WTC11 (cell line): ENCODE measurements around the gene BGN. TPM values are rescaled to one million over a fixed set of nuclear protein-coding genes. Genes with fewer than 3 reads are reported as not detected.

Experiments
- ATAC-seq: fragments of 200-7000 bp; cut with Tn5 transposase; 2 replicates; pipeline ENCODE4 v1.10.0; 2021; ENCODE audit warnings: mild to moderate bottlenecking, moderate library complexity
- CTCF ChIA-PET: fragments of 300-600 bp; sonication (Branson Sonifier 250); formaldehyde crosslinking; loops from one replicate; lab custom pipeline; 2021; ENCODE audit warnings: antibody characterized with exemption; lab: Charles Lee
- POLR2A ChIA-PET: fragments of 350-600 bp; sonication (Branson Sonifier 250); formaldehyde crosslinking; loops from one replicate; lab custom pipeline; 2021; ENCODE audit warnings: antibody characterized with exemption; lab: Charles Lee
- DNase-seq: peaks from one replicate; pipeline ENCODE4 v3.0.0; 2021; ENCODE audit warnings: low spot score
- H3K27ac Mint-ChIP-seq: 2 replicates; pipeline ENCODE4 v1.8.0; 2021; ENCODE audit warnings: mixed read lengths
- H3K27me3 Mint-ChIP-seq: 2 replicates; pipeline ENCODE4 v1.8.0; 2021; ENCODE audit warnings: low read depth, mild to moderate bottlenecking, moderate library complexity, mixed read lengths
- H3K36me3 Mint-ChIP-seq: 2 replicates; pipeline ENCODE4 v1.8.0; 2021; ENCODE audit warnings: mixed read lengths
- H3K4me1 Mint-ChIP-seq: 2 replicates; pipeline ENCODE4 v1.8.0; 2022; ENCODE audit warnings: mixed read lengths
- H3K4me3 Mint-ChIP-seq: 2 replicates; pipeline ENCODE4 v1.8.0; 2021; ENCODE audit warnings: mild to moderate bottlenecking, moderate library complexity, mixed read lengths
- H3K9me3 Mint-ChIP-seq: 2 replicates; pipeline ENCODE4 v1.8.0; 2021; ENCODE audit warnings: mixed read lengths
- AR ChIP-seq: fragments of 250-450 bp; sonication (Bioruptor Pico); IDR thresholded peaks from 2 replicates; pipeline ENCODE4 v1.9.0; 2021; ENCODE audit warnings: mild to moderate bottlenecking
- ATF6 ChIP-seq: sonication (generic); formaldehyde crosslinking; IDR thresholded peaks from 2 replicates; pipeline ENCODE4 v1.8.1; 2023; ENCODE audit warnings: mild to moderate bottlenecking, missing genetic modification reagents
- CDX4 ChIP-seq: fragments of 250-450 bp; sonication (Bioruptor Pico); IDR thresholded peaks from 2 replicates; pipeline ENCODE4 v1.9.0; 2021; ENCODE audit warnings: moderate library complexity, mild to moderate bottlenecking, inconsistent platforms, borderline replicate concordance
- EMX1 ChIP-seq: fragments of 250-450 bp; sonication (Bioruptor Pico); IDR thresholded peaks from 2 replicates; pipeline ENCODE4 v1.8.0; 2021; ENCODE audit warnings: mild to moderate bottlenecking
- GABPB1 ChIP-seq: sonication (generic); formaldehyde crosslinking; IDR thresholded peaks from 2 replicates; pipeline ENCODE4 v1.8.1; 2023; ENCODE audit warnings: mild to moderate bottlenecking, missing genetic modification reagents
- GRHL2 ChIP-seq: fragments of 250-450 bp; sonication (Bioruptor Pico); IDR thresholded peaks from 2 replicates; pipeline ENCODE4 v1.8.0; 2022; ENCODE audit warnings: mild to moderate bottlenecking, moderate library complexity; ENCODE audit not compliant: insufficient replicate concordance, severe bottlenecking
- HMGA2 ChIP-seq: fragments of 250-450 bp; sonication (Bioruptor Pico); IDR thresholded peaks from 2 replicates; pipeline ENCODE4 v1.4.0; 2021; ENCODE audit warnings: mild to moderate bottlenecking, moderate library complexity
- JAZF1 ChIP-seq: fragments of 250-450 bp; sonication (Bioruptor Pico); IDR thresholded peaks from 2 replicates; pipeline ENCODE4 v1.9.0; 2021; ENCODE audit warnings: moderate library complexity, mild to moderate bottlenecking, inconsistent platforms
- JUN ChIP-seq: sonication (generic); formaldehyde crosslinking; IDR thresholded peaks from 2 replicates; pipeline ENCODE4 v1.8.0; 2023; ENCODE audit warnings: mild to moderate bottlenecking, missing genetic modification reagents
- MXD4 ChIP-seq: fragments of 250-450 bp; sonication (Bioruptor Pico); IDR thresholded peaks from 2 replicates; pipeline ENCODE4 v1.8.0; 2021; ENCODE audit warnings: mild to moderate bottlenecking, moderate library complexity, borderline replicate concordance
- NFYB ChIP-seq: sonication (generic); formaldehyde crosslinking; conservative IDR thresholded peaks from 2 replicates; pipeline ENCODE4 v1.8.0; 2022; ENCODE audit warnings: low read depth, missing genetic modification reagents
- NR2C2 ChIP-seq: sonication (generic); formaldehyde crosslinking; IDR thresholded peaks from 2 replicates; pipeline ENCODE4 v1.8.0; 2022; ENCODE audit warnings: mild to moderate bottlenecking, missing genetic modification reagents
- PREB ChIP-seq: sonication (generic); formaldehyde crosslinking; IDR thresholded peaks from 2 replicates; pipeline ENCODE4 v1.8.1; 2022; ENCODE audit warnings: mild to moderate bottlenecking, missing genetic modification reagents, moderate library complexity, borderline replicate concordance
- TEAD1 ChIP-seq: sonication (generic); formaldehyde crosslinking; IDR thresholded peaks from 2 replicates; pipeline ENCODE4 v1.8.0; 2022; ENCODE audit warnings: mild to moderate bottlenecking, missing genetic modification reagents
- TEAD4 ChIP-seq: sonication (generic); formaldehyde crosslinking; IDR thresholded peaks from 2 replicates; pipeline ENCODE4 v1.8.0; 2022; ENCODE audit warnings: mild to moderate bottlenecking, missing genetic modification reagents
- USF1 ChIP-seq: sonication (generic); formaldehyde crosslinking; IDR thresholded peaks from 2 replicates; pipeline ENCODE4 v1.8.0; 2022; ENCODE audit warnings: mild to moderate bottlenecking, missing genetic modification reagents
- ZNF232 ChIP-seq: sonication (generic); formaldehyde crosslinking; IDR thresholded peaks from 2 replicates; pipeline ENCODE4 v1.8.0; 2022; ENCODE audit warnings: mild to moderate bottlenecking, missing genetic modification reagents
- ZNF671 ChIP-seq: fragments of 250-450 bp; sonication (Bioruptor Pico); IDR thresholded peaks from 2 replicates; pipeline ENCODE4 v1.8.0; 2021; ENCODE audit warnings: mild to moderate bottlenecking
- total RNA-seq: library from RNA; stranded (reverse); gene quantifications from 3 replicates; pipeline ENCODE4 v1.2.3, GENCODE V29; 2021
- TF ChIP-seq, protein P1 (sequence below): sonication (generic); formaldehyde crosslinking; IDR thresholded peaks from 2 replicates; pipeline ENCODE4 v1.8.1; 2022; ENCODE audit warnings: low read depth, mild to moderate bottlenecking, moderate library complexity, missing genetic modification reagents, borderline replicate concordance
- TF ChIP-seq, protein P2 (sequence below): fragments of 250-450 bp; sonication (Bioruptor Pico); IDR thresholded peaks from 2 replicates; pipeline ENCODE4 v1.8.0; 2021; ENCODE audit warnings: mild to moderate bottlenecking

Gene BGN
- total RNA-seq, 1 experiment from 2014 or later = 1.8 TPM

DNA sequence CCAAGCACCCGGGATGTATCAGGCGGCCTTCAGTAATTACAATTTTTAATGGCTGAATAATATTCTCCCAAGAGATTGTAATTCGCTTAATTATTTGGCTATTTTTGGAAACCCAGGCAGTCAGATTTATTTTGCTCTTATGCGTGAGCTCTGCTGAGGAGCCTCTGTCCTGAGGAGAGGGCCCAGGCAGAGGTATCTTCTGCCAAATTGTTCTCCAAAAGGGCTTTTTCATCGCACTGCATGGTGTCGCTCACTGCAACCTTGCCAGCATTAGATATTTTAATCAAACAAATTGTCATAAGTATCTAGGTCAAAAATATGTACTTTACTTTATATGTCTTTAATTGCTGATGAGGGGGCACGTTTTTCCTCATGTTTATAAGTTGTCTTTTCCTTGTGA is 28.5 kb downstream of the BGN start (continued):
- TF ChIP-seq GABPB1 (CRISPR knock-in tag) (no peak), TEAD4 (CRISPR knock-in tag) (no peak), AR (CRISPR knock-in tag) (no peak), JAZF1 (CRISPR knock-in tag) (no peak), PREB (CRISPR knock-in tag) (no peak), TEAD1 (CRISPR knock-in tag) (no peak), ZNF671 (no peak), NFYB (CRISPR knock-in tag) (no peak)
- TF ChIP-seq, protein P1, sequence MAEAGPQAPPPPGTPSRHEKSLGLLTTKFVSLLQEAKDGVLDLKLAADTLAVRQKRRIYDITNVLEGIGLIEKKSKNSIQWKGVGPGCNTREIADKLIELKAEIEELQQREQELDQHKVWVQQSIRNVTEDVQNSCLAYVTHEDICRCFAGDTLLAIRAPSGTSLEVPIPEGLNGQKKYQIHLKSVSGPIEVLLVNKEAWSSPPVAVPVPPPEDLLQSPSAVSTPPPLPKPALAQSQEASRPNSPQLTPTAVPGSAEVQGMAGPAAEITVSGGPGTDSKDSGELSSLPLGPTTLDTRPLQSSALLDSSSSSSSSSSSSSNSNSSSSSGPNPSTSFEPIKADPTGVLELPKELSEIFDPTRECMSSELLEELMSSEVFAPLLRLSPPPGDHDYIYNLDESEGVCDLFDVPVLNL (CRISPR knock-in tag) = no peak
- TF ChIP-seq, protein P2, sequence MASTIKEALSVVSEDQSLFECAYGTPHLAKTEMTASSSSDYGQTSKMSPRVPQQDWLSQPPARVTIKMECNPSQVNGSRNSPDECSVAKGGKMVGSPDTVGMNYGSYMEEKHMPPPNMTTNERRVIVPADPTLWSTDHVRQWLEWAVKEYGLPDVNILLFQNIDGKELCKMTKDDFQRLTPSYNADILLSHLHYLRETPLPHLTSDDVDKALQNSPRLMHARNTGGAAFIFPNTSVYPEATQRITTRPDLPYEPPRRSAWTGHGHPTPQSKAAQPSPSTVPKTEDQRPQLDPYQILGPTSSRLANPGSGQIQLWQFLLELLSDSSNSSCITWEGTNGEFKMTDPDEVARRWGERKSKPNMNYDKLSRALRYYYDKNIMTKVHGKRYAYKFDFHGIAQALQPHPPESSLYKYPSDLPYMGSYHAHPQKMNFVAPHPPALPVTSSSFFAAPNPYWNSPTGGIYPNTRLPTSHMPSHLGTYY (CRISPR knock-in tag) = no peak

- Mint-ChIP-seq H3K4me3 (no peak overlapping the region), H3K27me3 (peaks cover 7% of the 10 kb centered on the region), H3K9me3 (no peaks in the 10 kb centered on the region), H3K27ac (no peak overlapping the region), H3K4me1 (no peaks in the 10 kb centered on the region), H3K36me3 (no peaks in the 10 kb centered on the region)
- POLR2A ChIA-PET = no interaction called here
- DNase-seq (no peak), ATAC-seq (no peak)
- TF ChIP-seq EMX1 (CRISPR knock-in tag) (no peak), PREB (CRISPR knock-in tag) (no peak), USF1 (no peak), NR2C2 (CRISPR knock-in tag) (no peak)
- CTCF ChIA-PET = interaction anchor here (0.8 to 1.2 kb wide), 2 partner anchors 144 to 145 kb away, joined by 3 read pairs; no protein-coding TSS in a partner anchor
Measured at GRCh38 chrX:153524234-153524633, 29.5 kb downstream of the BGN start.

- Mint-ChIP-seq H3K4me3 (no peak overlapping the region), H3K27me3 (peaks cover under 1% of the 10 kb centered on the region; the same call in 1 of the 2 replicates), H3K9me3 (no peaks in the 10 kb centered on the region), H3K36me3 (no peaks in the 10 kb centered on the region), H3K4me1 (no peaks in the 10 kb centered on the region), H3K27ac (no peak overlapping the region)
- ChIA-PET POLR2A (no interaction called here), CTCF (interaction anchor here (0.9 kb wide), 1 partner anchor 9 kb away, joined by 3 read pairs; no protein-coding TSS in a partner anchor)
- DNase-seq (no peak), ATAC-seq (no peak)
- TF ChIP-seq HMGA2 (CRISPR knock-in tag) = no peak
- TF ChIP-seq CDX4 = no peak
- no peak for TF ChIP-seq JUN
- TF ChIP-seq ATF6 (CRISPR knock-in tag) = no peak
- TF ChIP-seq USF1 = no peak
- no peak for TF ChIP-seq ZNF232 (CRISPR knock-in tag)
- TF ChIP-seq GRHL2 (CRISPR knock-in tag) = no peak
- TF ChIP-seq MXD4 (CRISPR knock-in tag) = no peak
Measured at GRCh38 chrX:153525451-153525850, 30.7 kb downstream of the BGN start.
